H1 (cell line): ENCODE measurements around the gene GSTA3. TPM values are rescaled to one million over a fixed set of nuclear protein-coding genes. Genes with fewer than 3 reads are reported as not detected.
"Not testable (repeated sequence)": the region's sequence is repeated elsewhere in the genome, so short reads cannot be mapped to it uniquely, and the experiment has no call there.

Experiments
- CTCF ChIA-PET: fragments of 300-600 bp; sonication (Branson Sonifier 250); formaldehyde crosslinking; loops from one replicate; lab custom pipeline; 2021; ENCODE audit not compliant: partially characterized antibody; lab: Charles Lee
- POLR2A ChIA-PET: fragments of 300-600 bp; sonication (Branson Sonifier 250); formaldehyde crosslinking; loops from one replicate; lab custom pipeline; 2021; ENCODE audit warnings: inconsistent platforms; ENCODE audit not compliant: partially characterized antibody; lab: Charles Lee
- DNase-seq, 2 experiments: peaks; one replicate each; pipeline versions ENCODE4 v3.0.0 to v3.0.0-alpha.2; 2010 to 2022; ENCODE audit warnings: low spot score in 2 of 2, low read depth in 1 of 2, mixed read lengths in 1 of 2
- FAIRE-seq: peaks from 2 replicates; lab custom pipeline; 2011; peaks lifted over from hg19 to GRCh38; lab: Jason Lieb, UNC
- H2AFZ ChIP-seq: 2 replicates; pipeline ENCODE4 v1.8.1; 2012; ENCODE audit warnings: low read length, inconsistent platforms
- H2AK5ac ChIP-seq: 2 replicates; pipeline ENCODE4 v1.6.1; 2013; ENCODE audit warnings: low read depth, low read length
- H2BK120ac ChIP-seq: replicated peaks from 2 replicates; pipeline ENCODE3; 2013; ENCODE audit warnings: low read depth, low read length, inconsistent platforms
- H2BK12ac ChIP-seq: 2 replicates; pipeline ENCODE4 v1.6.1; 2013; ENCODE audit warnings: low read depth, low read length
- H2BK15ac ChIP-seq: 2 replicates; pipeline ENCODE4 v1.6.1; 2013; ENCODE audit warnings: low read length
- H2BK20ac ChIP-seq: 2 replicates; pipeline ENCODE4 v1.6.1; 2013; ENCODE audit warnings: low read length
- H2BK5ac ChIP-seq: 2 replicates; pipeline ENCODE4 v1.6.1; 2013; ENCODE audit warnings: low read depth, low read length
- H3K14ac ChIP-seq: 2 replicates; pipeline ENCODE4 v1.6.1; 2013; ENCODE audit warnings: inconsistent platforms; ENCODE audit not compliant: insufficient read length
- H3K18ac ChIP-seq: 2 replicates; pipeline ENCODE4 v1.6.1; 2013; ENCODE audit warnings: low read length; ENCODE audit errors: extremely low read depth
- H3K23ac ChIP-seq: 2 replicates; pipeline ENCODE4 v1.6.1; 2013; ENCODE audit warnings: inconsistent platforms; ENCODE audit not compliant: insufficient read length
- H3K23me2 ChIP-seq: 2 replicates; pipeline ENCODE4 v1.6.1; 2013; ENCODE audit warnings: low read depth, low read length
- H3K27ac ChIP-seq: 2 replicates; pipeline ENCODE4 v1.6.1; 2011; ENCODE audit warnings: low read depth, low read length, inconsistent platforms
- H3K27me3 ChIP-seq, 4 experiments: replicated peaks in 1 of 4; 1 replicate in 1 of 4; 2 replicates in 3 of 4; pipeline versions ENCODE4 v1.6.1 to v1.8.1; 2011 to 2013; ENCODE audit warnings: low read length in 3 of 4, mild to moderate bottlenecking in 3 of 4, inconsistent platforms in 2 of 4, mixed read lengths in 2 of 4, moderate library complexity in 1 of 4; ENCODE audit not compliant: control insufficient read depth in 3 of 4, insufficient read depth in 3 of 4; ENCODE audit errors: extremely low read depth in 1 of 4
- H3K36me3 ChIP-seq, 4 experiments: 2 replicates each; pipeline versions ENCODE4 v1.6.1 to v1.8.1; 2011 to 2013; ENCODE audit warnings: mild to moderate bottlenecking in 4 of 4, low read length in 3 of 4, moderate library complexity in 2 of 4, control low read depth in 1 of 4, inconsistent platforms in 1 of 4; ENCODE audit not compliant: insufficient read depth in 4 of 4, control insufficient read depth in 2 of 4
- H3K4ac ChIP-seq: replicated peaks from 2 replicates; pipeline ENCODE3; 2013; ENCODE audit warnings: low read length, low read depth, mixed read lengths, inconsistent platforms; ENCODE audit not compliant: insufficient read length
- H3K4me1 ChIP-seq, 4 experiments: replicated peaks in 1 of 4; 1 replicate in 1 of 4; 2 replicates in 3 of 4; pipeline versions ENCODE4 v1.6.1 to v1.8.1; 2011 to 2013; ENCODE audit warnings: low read length in 3 of 4, inconsistent platforms in 2 of 4, mixed read lengths in 1 of 4; ENCODE audit not compliant: insufficient read depth in 4 of 4, control insufficient read depth in 3 of 4
- H3K4me2 ChIP-seq, 2 experiments: 2 replicates each; pipeline versions ENCODE4 v1.6.1 to v1.8.1; 2011 to 2013; ENCODE audit warnings: low read depth in 2 of 2, low read length in 2 of 2, control low read depth in 1 of 2, inconsistent platforms in 1 of 2, mild to moderate bottlenecking in 1 of 2; ENCODE audit not compliant: insufficient read depth in 1 of 2
- H3K4me3 ChIP-seq, 4 experiments: fragments of 200-600, 300-600 bp in 1 of 4; sonication (generic), shearing (Covaris generic), sonication (Bioruptor Twin) in 1 of 4; 2 replicates each; pipeline versions ENCODE4 v1.5.1 to v1.8.1; 2011 to 2016; ENCODE audit warnings: low read length in 4 of 4, low read depth in 3 of 4, control low read depth in 2 of 4, inconsistent platforms in 2 of 4, mild to moderate bottlenecking in 2 of 4, mixed read lengths in 1 of 4, moderate library complexity in 1 of 4; ENCODE audit not compliant: insufficient read depth in 2 of 4; ENCODE audit errors: extremely low read depth in 1 of 4
- H3K56ac ChIP-seq: replicated peaks from 2 replicates; pipeline ENCODE3; 2013; ENCODE audit warnings: low read depth, mild to moderate bottlenecking, mixed read lengths, low read length, inconsistent platforms; ENCODE audit not compliant: insufficient read length
- H3K79me1 ChIP-seq: 2 replicates; pipeline ENCODE4 v1.6.1; 2013; ENCODE audit warnings: low read depth, low read length, control low read depth
- H3K79me2 ChIP-seq, 2 experiments: 2 replicates each; pipeline versions ENCODE4 v1.6.1 to v1.8.1; 2012 to 2013; ENCODE audit warnings: low read length in 2 of 2, mild to moderate bottlenecking in 2 of 2, inconsistent platforms in 1 of 2; ENCODE audit not compliant: insufficient read depth in 2 of 2, control insufficient read depth in 1 of 2
- H3K9ac ChIP-seq, 4 experiments: replicated peaks in 1 of 4; 1 replicate in 1 of 4; 2 replicates in 3 of 4; pipeline versions ENCODE4 v1.6.1 to v1.8.1; 2011 to 2013; ENCODE audit warnings: low read depth in 3 of 4, low read length in 3 of 4, control low read depth in 2 of 4, mild to moderate bottlenecking in 2 of 4, moderate library complexity in 2 of 4, inconsistent platforms in 1 of 4; ENCODE audit errors: extremely low read depth in 1 of 4
- H3K9me3 ChIP-seq, 2 experiments: 2 replicates each; pipeline versions ENCODE4 v1.6.1 to v1.8.1; 2012 to 2013; ENCODE audit warnings: mild to moderate bottlenecking in 2 of 2, moderate library complexity in 2 of 2, control low read depth in 1 of 2, inconsistent platforms in 1 of 2, low read depth in 1 of 2, low read length in 1 of 2, mixed read lengths in 1 of 2; ENCODE audit not compliant: insufficient read depth in 2 of 2
- H4K20me1 ChIP-seq, 2 experiments: replicated peaks in 1 of 2; 2 replicates each; pipeline versions ENCODE3 to v1.8.1; 2011 to 2013; ENCODE audit warnings: inconsistent platforms in 2 of 2, low read length in 2 of 2, mild to moderate bottlenecking in 1 of 2; ENCODE audit not compliant: insufficient read depth in 2 of 2, control insufficient read depth in 1 of 2
- H4K5ac ChIP-seq: 2 replicates; pipeline ENCODE4 v1.6.1; 2013; ENCODE audit warnings: low read length, low read depth, mixed read lengths, inconsistent platforms; ENCODE audit not compliant: insufficient read length
- H4K8ac ChIP-seq: 2 replicates; pipeline ENCODE4 v1.8.0; 2013; ENCODE audit warnings: mild to moderate bottlenecking, moderate library complexity, low read length, inconsistent platforms; ENCODE audit not compliant: insufficient read depth; ENCODE audit errors: extremely low read depth
- H4K91ac ChIP-seq: replicated peaks from 2 replicates; pipeline ENCODE3; 2013; ENCODE audit warnings: low read length, mixed read lengths, inconsistent platforms; ENCODE audit not compliant: insufficient read length
- BCL11A ChIP-seq, 2 experiments: IDR thresholded peaks; one replicate each; pipeline ENCODE4 v1.6.1; 2011; ENCODE audit warnings: low read depth in 2 of 2, low read length in 2 of 2, mild to moderate bottlenecking in 2 of 2
- MAFK ChIP-seq: IDR thresholded peaks from 2 replicates; pipeline ENCODE4 v1.6.1; 2012; ENCODE audit warnings: low read depth, mild to moderate bottlenecking, improper control_type of control experiment, low read length
- SAP30 ChIP-seq: fragments of 300-600 bp; sonication (generic); IDR thresholded peaks from 2 replicates; pipeline ENCODE4 v1.7.1; 2012; ENCODE audit warnings: low read length, moderate library complexity, mild to moderate bottlenecking, inconsistent platforms; ENCODE audit not compliant: insufficient read depth, insufficient replicate concordance
- WGBS, 2 experiments: shearing (Covaris generic) in 1 of 2; methylation state at CpG; one replicate each; pipeline versions ENCODE4 v1.1.6 to v1.1.7; 2013 to 2015; ENCODE audit warnings: low lambda C conversion rate in 2 of 2, mixed read lengths in 2 of 2, inconsistent platforms in 1 of 2, low coverage in 1 of 2, missing lambda C conversion rate in 1 of 2; ENCODE audit not compliant: insufficient replicate concordance in 2 of 2, insufficient coverage in 1 of 2, insufficient read length in 1 of 2; ENCODE audit errors: extremely low coverage in 1 of 2, missing lambda C conversion rate in 1 of 2; 5-methylcytosine and 5-hydroxymethylcytosine counted together
- polyA plus RNA-seq, 7 experiments: library from polyadenylated mRNA; depleted of rRNA in 3 of 7; stranded (reverse) in 5 of 7; unstranded in 2 of 7; fragments of >200 nt in 5 of 7; fragments of 200-250 nt in 2 of 7; gene quantifications; 1 replicate in 5 of 7; 2 replicates in 1 of 7; 4 replicates in 1 of 7; pipeline versions ENCODE4 v1.2.1 to v1.2.3, GENCODE V29; 2011 to 2013; ENCODE audit warnings: missing spikeins in 2 of 7, mixed read lengths in 2 of 7
- total RNA-seq: library from RNA; stranded (reverse); fragmentation: NEBNext Ultra II Directional; extraction: Animal tissue kit (Norgen Biotek cat#: 25700); gene quantifications from 2 replicates; pipeline ENCODE4 v1.2.1, GENCODE V29; 2021

Gene GSTA3
- total and polyA plus RNA-seq, 2 of the 8 experiments (the other 6 are each of a cell fraction or from before 2014, with no cell fraction given) = not detected

GRCh38 chr6:52925042-52925441 lies 15.5 kb upstream of the GSTA3 start (continued):
- no peak for TF ChIP-seq SAP30
- TF ChIP-seq MAFK = no peak
- no peak for TF ChIP-seq BCL11A (IDR thresholded peaks at IDR 0.05; ENCODE audit: low read depth in 2 of 2, low read length in 2 of 2)
- TF ChIP-seq, all 59 proteins: peak for 0

- FAIRE-seq, H3K27me3 ChIP-seq, H3K79me1 ChIP-seq, H3K14ac ChIP-seq, H2BK20ac ChIP-seq, H4K91ac ChIP-seq, H3K9ac ChIP-seq, H3K4me2 ChIP-seq, H3K23ac ChIP-seq, H3K4ac ChIP-seq, H4K20me1 ChIP-seq, H4K5ac ChIP-seq, H3K18ac ChIP-seq, H4K8ac ChIP-seq, H2BK15ac ChIP-seq, H3K56ac ChIP-seq, H2AK5ac ChIP-seq, H3K4me3 ChIP-seq, H2BK120ac ChIP-seq, H3K9me3 ChIP-seq, H3K27ac ChIP-seq, POLR2A ChIA-PET, H3K36me3 ChIP-seq, DNase-seq, H3K23me2 ChIP-seq, H2BK5ac ChIP-seq, H3K79me2 ChIP-seq, H3K4me1 ChIP-seq, CTCF ChIA-PET: not testable (repeated sequence)
- Histone ChIP-seq H2BK12ac (0 out of 2 replicates have a peak overlapping the region, but pooled peaks have one; percentile 17), H2AFZ (peak overlapping the region; percentile 50; the same call in 1 of the 2 replicates)
- WGBS, 2 experiments = 80% methylated on average over 2 of the region's 2 CpGs; no CpG with 5 or more reads in 1 of the 2 experiments
These were observed 14.2 kb upstream of the GSTA3 start for GRCh38 chr6:52923689-52924088.
